GM21515 (cell line): ENCODE data around the gene BCL2.

Source experiments
- ATAC-seq: cut with Tn5 transposase; IDR thresholded peaks from one replicate; pipeline ENCODE4 v1.9.1; 2021; ENCODE audit not compliant: unreplicated experiment

The BCL2 gene

DNA sequence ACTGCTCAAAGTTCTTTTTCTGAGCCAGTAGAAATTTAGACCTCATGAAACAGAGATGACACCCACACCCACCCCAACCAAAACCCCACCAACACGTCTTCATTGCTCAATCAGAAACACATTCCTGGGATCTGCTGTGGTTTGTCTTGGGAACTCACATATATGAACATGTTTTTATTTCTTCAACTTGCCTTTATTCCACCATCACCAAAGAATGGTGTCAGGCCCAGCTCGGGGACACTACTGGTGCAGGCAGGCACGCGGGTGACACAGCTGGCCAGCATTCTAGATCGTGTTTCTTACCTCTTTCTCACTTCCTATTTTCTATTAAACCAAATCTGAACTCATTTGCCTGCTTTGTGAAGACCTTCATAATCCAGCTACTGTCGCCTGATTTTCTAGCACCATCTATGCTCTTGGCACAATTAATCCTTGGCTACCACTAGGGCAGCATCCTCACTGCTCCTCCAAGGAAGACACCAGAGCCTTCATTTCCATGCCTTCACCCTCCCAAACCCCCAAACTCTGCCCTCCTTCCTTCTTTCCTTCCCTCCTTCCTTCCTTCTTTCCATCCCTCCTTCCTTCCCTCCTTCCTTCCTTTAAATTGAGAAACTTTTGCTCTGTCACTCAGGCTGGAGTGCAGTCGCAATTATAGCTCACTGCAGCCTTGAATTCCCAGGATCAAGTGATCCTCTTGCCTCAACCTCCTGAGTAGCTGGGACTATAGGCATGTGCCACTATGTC, 157.1 kb downstream of the BCL2 start:
- peak; percentile 30 for ATAC-seq

DNA sequence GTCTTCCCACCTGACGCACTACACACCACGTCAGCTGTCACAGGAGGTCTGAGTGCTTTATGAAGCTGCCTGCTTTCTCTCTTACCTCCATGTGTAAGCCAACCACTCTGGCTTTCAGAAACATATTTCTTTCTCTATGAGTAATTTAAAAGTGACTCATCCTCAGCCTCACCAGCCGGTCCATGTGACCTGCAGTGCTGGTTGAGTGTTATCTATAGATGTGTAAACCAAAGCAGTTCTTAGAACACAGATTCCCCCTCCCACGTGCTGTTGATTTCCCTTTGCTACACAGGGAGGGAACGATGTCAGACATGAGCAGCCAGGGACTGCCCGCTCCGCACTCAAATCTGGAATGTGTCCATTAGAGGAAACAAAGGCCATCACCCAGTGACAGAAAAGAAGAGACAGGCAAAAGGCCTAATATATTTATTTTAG, 157.8 kb downstream of the BCL2 start:
- peak; percentile 50 for ATAC-seq

DNA sequence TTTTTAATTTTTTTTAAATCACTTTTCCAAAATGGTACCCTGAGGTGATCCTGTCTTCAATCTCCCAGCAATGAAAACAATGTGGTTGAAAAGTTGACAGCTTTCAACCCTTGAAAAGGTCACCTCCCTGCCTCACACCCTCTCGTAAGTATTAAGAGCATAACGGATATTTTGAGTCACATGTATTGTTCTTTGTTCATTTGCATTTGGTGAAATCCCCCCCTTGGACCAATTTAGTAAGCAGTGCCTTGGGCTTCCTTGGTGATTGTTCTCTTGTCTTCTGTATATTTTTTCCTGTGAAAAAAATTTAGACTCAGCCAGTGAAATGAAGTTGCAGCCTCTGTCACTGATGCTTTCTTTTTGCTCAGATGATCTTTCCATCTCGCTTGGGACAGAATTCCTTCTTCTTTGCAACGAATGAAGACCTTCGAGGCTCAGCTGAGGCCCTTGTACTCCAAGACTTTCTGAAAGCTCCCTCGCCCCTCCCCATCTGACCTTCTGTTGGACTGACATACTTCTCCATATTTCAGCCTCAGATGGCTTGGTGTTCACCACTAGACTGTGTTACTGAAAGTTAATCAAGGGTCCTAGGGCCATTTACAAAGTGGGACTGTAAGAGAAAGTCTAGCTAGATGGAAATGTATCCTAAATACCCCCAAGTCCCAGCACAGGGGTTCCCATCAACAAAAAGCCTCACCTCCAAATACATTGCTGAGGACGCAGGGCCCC, 158.4 kb downstream of the BCL2 start:
- peak; percentile 24 for ATAC-seq

GRCh38 chr18:63160172-63160995, 159.2 kb downstream of the BCL2 start:
- no peak for ATAC-seq

GRCh38 chr18:63159590-63159989, 160.0 kb downstream of the BCL2 start:
- ATAC-seq = no peak

- ATAC-seq = no peak
These were observed 160.8 kb downstream of the BCL2 start for GRCh38 chr18:63158676-63159291.

DNA sequence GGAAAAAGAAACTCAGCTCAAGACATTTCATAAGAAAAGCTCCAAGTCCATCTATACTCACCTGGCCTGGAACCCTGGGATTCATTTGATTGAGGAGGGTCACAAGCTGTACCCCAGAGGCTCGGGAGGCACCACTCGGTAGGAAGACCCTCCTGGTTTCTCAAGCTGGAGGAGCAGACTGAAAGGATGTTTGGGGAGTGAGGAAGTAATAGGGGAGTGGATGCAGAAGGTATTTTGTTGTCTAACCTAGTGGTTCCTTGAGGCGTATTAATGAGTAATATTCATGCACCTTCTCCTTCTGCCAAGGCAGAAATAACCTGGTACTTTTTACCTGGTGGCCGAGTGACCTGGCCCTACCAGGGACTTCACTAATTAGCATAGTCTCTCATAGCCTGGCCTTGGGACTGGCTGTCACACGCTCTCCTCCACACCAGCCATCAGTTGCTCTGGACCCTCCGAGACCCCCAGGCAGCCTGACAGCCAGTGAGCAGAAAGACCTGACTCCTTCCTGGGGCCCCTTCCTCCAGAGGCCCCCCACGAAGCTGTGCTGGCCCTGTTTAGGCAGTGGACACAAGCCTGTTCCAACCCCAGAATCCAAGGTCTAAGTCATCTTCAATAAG, 161.4 kb downstream of the BCL2 start:
- ATAC-seq = no peak

- peak; percentile 22 for ATAC-seq
These were observed 162.1 kb downstream of the BCL2 start for GRCh38 chr18:63157293-63158011.

DNA sequence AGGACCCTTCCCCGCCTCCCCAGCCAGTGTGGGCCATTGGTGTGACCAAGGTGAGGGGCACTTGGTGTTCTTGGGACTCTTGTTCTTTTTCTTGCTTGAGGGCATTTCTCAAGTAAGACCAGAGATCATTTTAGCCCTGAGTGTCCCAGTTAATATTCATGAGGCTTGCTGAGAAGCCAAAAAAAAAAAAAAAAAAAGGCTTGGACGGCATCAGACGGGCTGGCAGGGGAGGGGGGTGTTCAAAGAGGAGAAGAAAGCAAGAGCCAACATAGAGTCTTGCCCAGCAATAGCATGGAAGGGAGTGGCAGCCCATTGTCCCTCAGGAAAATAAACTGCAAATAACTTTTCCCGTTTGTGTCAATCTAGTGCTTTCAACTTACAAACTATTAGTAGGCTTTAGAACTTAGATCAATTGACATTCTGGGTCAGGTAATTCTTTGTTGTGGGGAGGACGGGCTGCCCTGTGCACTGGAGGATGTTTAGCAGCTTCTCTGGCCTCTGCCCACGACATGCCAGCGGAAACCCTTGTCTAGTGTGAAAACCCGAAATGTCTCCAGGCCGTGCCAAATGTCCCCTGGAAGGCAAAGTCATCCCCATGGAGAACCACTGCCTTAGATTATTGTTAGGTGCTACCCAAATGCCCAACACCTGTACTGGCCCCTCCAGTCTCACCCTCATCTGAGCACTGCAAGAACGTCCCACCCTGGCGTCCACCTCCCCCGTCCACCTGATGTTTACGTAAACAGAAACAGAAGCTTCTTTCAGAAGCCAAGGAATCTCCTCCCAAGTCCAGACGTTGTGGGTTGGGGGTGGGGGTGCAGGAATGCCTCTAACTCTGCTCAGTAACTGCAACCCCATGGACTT, 163.4 kb downstream of the BCL2 start:
- no peak for ATAC-seq

DNA sequence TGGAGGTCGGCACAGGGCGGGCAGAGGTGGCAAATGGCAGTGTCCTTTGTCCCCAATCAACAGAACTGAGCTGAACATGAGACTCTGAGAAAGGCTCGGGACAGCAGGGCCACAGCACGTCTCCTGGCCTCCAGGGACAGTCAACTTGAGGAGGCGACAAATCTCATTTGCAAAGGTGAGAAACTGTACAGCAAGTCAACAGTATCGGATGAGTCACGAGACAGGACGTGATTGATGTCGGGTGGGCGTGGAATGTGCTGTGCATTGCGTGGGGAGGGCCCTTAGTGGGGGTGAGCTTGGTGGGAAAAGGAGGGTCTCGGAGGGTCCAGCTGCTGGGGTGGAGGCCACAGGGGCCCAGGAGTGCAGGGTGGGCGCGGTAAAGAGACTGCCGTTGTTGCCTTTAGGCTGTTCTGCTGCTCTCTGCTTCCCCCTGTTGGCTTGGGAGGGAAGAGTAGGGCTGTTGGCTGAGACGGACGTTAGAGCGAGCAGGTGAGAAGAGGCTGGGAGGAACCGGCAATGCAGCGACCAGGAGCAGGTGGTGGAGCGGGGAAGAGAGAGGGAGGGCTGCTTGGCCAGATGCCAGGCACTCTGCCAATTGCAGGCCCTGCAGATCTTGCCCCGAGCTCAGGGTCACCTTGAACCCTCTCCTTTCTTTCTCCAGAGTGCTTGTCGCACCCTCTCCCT, 164.3 kb downstream of the BCL2 start:
- peak; percentile 33 for ATAC-seq

GRCh38 chr18:63154350-63155152, 165.0 kb downstream of the BCL2 start:
- ATAC-seq = no peak

- no peak for ATAC-seq
These were observed 166.8 kb downstream of the BCL2 start for GRCh38 chr18:63152791-63153190.

GRCh38 chr18:63152096-63152495, 167.5 kb downstream of the BCL2 start:
- ATAC-seq = no peak

- ATAC-seq = no peak
These were observed 168.0 kb downstream of the BCL2 start for GRCh38 chr18:63151539-63151938.

GRCh38 chr18:63150942-63151421, 168.6 kb downstream of the BCL2 start:
- ATAC-seq = no peak

DNA sequence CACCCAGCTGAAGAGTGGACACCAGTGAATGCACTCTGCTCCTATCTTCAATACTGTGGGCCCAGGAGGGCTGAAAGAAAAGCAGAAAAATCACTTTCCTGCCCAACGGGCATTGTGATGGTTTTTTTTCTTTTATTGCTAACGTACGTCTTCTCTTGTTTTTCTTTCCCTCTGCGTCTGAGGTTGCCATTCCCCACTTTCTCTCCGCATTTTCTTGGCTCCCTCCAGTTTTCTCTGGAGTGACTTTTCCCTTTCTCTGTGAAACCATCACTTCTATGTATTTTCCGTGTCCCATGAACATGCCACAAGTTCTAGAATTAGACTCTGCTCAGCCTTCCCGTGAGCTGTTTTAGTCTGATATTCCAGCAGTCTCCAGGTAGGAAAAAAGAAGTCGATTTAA, 169.2 kb downstream of the BCL2 start:
- ATAC-seq = no peak

DNA sequence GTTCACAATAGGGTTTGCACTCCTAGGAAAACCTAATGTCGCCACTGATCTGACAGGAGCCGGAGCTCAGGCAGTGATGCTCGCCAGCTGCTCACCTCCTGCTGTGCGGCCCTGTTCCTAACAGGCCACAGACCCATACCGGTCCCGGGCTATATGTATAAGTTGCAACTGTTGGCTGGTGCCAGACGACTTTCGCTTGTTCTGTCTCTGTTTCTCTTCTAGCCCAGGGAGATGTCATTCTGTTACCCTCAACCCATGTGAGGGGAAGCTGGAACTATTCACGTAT, 170.3 kb downstream of the BCL2 start:
- ATAC-seq = no peak
